HUES64 (cell line): ENCODE results near the gene FAAH2.

ENCODE experiments used
- H3K27ac ChIP-seq: 2 replicates; pipeline ENCODE4 v1.7.0; 2013; ENCODE audit warnings: low read depth, low read length, inconsistent platforms
- H3K27me3 ChIP-seq: 2 replicates; pipeline ENCODE4 v1.6.1; 2013; ENCODE audit warnings: mild to moderate bottlenecking, low read length; ENCODE audit not compliant: insufficient read depth
- H3K36me3 ChIP-seq: 2 replicates; pipeline ENCODE4 v1.6.1; 2013; ENCODE audit warnings: mild to moderate bottlenecking, low read length; ENCODE audit not compliant: insufficient read depth
- H3K4me1 ChIP-seq: 2 replicates; pipeline ENCODE4 v1.6.1; 2013; ENCODE audit warnings: mild to moderate bottlenecking, low read length, moderate library complexity; ENCODE audit not compliant: insufficient read depth
- H3K4me3 ChIP-seq: 2 replicates; pipeline ENCODE4 v1.5.1; 2013; ENCODE audit warnings: mild to moderate bottlenecking, low read length, moderate library complexity
- H3K9ac ChIP-seq: 2 replicates; pipeline ENCODE4 v1.6.1; 2013; ENCODE audit warnings: mild to moderate bottlenecking, low read depth, low read length
- H3K9me3 ChIP-seq: 2 replicates; pipeline ENCODE4 v1.6.1; 2013; ENCODE audit warnings: low read depth, low read length; ENCODE audit not compliant: insufficient read depth
- WGBS: fragments of 150-250, 120-280 bp; methylation state at CpG from one replicate; pipeline ENCODE4 v1.1.7; 2013; ENCODE audit warnings: missing lambda C conversion rate; 5-methylcytosine and 5-hydroxymethylcytosine counted together

The FAAH2 gene

DNA sequence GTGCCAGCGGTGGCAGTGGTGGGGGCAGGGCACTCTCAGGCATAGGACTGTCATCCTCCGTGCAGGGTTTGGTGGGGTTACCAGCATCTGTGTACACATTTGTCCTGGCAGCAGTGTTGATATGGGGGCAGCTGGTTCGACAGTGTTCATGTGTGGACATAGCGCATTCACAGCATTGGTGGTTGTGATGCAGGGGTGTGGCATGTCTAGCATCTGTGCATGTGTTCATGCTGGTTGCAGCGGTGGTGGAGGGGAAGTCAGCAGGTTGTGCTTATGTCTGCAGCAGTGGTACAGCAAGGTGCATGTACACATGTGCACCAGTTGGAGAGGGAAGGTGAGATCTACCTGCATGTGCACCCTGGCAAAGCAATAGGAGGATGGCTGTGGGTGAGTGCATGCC lies 230.0 kb downstream of the FAAH2 start:
- WGBS: 96% methylated on average over 5 of the region's 5 CpGs

GRCh38 chrX:57519578-57520118 lies 233.1 kb downstream of the FAAH2 start:
- no CpG with 5 or more reads among the region's 2 CpGs for WGBS
- H3K9me3 ChIP-seq: no peaks in the 10 kb centered on the region
- H3K27me3 ChIP-seq: no peaks in the 10 kb centered on the region
- no peaks in the 10 kb centered on the region for H3K36me3 ChIP-seq
- H3K9ac ChIP-seq: no peak overlapping the region
- no peak overlapping the region for H3K27ac ChIP-seq
- no peak overlapping the region for H3K4me3 ChIP-seq
- H3K4me1 ChIP-seq: no peaks in the 10 kb centered on the region

More for the DNA sequence above, 230.0 kb downstream of the FAAH2 start:
- H3K27me3 ChIP-seq: no peaks in the 10 kb centered on the region
- H3K27ac ChIP-seq: no peak overlapping the region
- H3K9ac ChIP-seq: no peak overlapping the region
- H3K36me3 ChIP-seq: no peaks in the 10 kb centered on the region
- no peaks in the 10 kb centered on the region for H3K9me3 ChIP-seq
- no peak overlapping the region for H3K4me3 ChIP-seq
- H3K4me1 ChIP-seq: no peaks in the 10 kb centered on the region

GRCh38 chrX:57528670-57529255 lies 242.3 kb downstream of the FAAH2 start:
- Histone ChIP-seq H3K27me3 (no peaks in the 10 kb centered on the region), H3K9ac (no peak overlapping the region), H3K9me3 (no peaks in the 10 kb centered on the region), H3K27ac (no peak overlapping the region), H3K36me3 (no peaks in the 10 kb centered on the region), H3K4me3 (no peak overlapping the region), H3K4me1 (no peaks in the 10 kb centered on the region)
- WGBS: 92% methylated on average over 1 of the region's 1 CpG
